GM19239 (cell line): ENCODE measurements around the gene IL1R1.

ENCODE experiments used
- DNase-seq: peaks from one replicate; pipeline ENCODE4 v3.0.0; 2011; ENCODE audit warnings: low spot score; ENCODE audit not compliant: insufficient read length
- FAIRE-seq: peaks from 2 replicates; lab custom pipeline; 2011; peaks lifted over from hg19 to GRCh38; lab: Jason Lieb, UNC

The IL1R1 gene

DNA sequence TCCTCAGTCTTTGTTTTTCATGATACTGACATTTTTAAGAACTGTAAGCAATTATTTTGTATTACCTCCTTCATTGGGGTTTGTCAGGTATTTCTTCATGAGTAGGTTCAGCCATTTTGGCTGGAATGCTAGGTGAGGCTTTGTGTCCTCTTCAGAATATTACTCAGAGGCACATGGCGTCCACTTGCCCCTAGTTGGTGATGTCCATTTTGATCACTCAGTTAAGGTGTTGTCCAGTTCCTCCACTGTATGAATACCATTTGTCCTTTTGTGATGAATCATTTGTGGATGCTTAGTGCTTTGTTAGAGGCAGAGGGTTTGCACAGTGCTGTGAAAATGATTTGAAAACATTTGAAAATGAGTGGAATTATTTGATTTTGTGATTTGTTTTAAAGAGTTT lies 49.0 kb downstream of the IL1R1 start:
- no peak for DNase-seq
- no peak for FAIRE-seq

DNA sequence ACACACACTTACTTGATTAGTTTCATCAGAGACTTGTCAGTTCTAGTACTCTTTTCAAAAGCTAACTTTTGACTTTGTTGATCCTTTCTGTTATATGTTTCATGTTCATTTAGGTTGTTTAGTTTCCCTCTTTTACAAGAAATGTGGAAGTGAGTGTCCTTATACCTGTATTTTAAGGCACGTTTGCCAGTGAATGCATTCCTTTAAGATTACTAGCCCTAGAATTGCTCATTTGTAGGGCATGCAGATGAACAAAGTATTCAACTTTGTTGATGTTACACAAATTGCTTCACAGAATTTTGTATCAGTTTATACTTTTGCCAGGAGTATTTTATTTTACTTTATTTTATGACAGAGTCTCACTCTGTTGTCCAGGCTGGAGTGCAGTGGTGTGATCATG lies 50.5 kb downstream of the IL1R1 start:
- DNase-seq (no peak), FAIRE-seq (no peak)

DNA sequence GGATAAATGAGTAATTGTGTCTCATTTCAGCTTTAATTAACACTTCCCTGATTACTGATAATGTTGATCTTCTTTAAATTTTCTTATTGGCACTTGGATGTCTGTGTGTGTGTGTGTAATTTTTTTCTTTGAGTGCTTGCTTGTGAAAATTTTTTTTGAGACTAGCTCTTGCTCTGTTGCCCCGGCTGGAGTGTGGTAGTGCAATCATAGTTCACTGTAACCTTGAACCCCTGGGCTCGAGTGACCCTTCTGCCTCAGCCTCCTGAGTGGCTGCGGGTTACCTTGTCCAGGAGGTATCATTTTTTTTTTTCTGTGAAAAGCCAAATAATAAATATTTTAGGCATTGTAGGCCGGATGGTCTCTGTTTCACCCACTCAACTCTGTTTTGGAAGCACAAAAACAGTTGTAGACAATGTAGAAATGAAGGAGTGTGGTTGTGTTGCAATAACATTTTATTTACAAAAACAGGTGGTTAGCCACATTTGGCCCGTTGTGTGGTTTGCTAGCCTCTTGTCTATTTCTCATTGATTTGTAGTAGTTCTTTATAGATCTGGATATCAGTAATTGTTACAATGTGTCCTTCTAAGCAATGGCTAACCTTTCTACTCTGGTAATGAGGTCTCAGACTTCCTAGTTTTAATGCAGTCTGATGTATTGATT lies 52.2 kb downstream of the IL1R1 start:
- FAIRE-seq (no peak), DNase-seq (no peak)

DNA sequence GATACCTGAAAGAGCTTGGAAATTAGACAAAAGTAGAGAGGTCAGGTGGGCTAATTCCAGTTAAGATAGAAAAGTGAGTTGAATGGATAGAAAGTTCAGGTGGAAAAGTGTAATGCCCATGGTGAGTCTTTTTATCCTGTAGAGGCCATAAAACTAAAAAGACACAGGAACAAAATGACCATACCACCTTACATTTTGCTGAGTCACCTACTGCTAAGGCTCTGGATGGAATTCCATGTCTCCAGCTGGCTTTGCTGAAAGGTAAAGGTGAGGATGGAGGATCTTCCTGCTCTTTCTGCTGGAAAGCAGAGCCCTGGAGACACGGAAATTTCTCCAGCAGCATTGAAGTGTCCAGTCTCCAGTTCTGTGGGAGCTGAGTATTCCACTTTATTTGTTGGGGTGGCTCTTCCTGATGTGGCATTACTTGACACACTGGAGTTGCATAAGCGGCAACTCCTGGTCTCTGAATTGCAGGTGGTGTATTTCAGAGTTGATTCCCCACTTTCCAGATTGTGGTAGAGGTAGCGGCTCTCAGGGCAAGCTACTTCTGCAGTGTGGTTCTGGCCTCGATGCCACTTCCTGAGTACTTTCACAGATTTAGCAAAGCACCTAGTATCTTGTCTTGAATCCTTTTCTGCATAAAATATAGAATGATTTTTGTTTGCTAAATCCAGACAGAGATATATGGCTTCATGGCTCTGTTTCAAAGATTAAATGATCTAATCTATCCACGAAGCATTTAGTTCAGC lies 55.0 kb downstream of the IL1R1 start:
- no peak for DNase-seq
- no peak for FAIRE-seq

DNA sequence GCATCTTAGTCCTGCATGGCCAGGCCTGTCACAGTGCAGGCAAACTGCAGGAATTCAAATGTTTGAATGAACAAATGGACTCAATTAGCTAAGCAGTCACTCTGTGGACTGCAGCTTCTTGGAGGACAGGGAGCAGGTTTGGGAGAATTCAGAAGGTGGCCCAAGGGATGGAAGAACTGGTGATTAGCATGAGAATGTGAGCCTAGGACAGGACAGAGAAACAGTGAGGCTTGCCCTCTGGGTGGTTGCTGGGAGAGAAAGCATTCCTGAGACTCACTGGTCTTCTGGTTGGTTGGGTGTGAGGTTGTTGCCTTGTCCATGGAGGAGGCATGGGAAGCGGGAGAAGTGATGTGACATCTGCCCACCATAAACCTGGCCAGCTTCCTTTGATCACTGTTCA lies 58.0 kb downstream of the IL1R1 start:
- FAIRE-seq (no peak), DNase-seq (no peak)

DNA sequence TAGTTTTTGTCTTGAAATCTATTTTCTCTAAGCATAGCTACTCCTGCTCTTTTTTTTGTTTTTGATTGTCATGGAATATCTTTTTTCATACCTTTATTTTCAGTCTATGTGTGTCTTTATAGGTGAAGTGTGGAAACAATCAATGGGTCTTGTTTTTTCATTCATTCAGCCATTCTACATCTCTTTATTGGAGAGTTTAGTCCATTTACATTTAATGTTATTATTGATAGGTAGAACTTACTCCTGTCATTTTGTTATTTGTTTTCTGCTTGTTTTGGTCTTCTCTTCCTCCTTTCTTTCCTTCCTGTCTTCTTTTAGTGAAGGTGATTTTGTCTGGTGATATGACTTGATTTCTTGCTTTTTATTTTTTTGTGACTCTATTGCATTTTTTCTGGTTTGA lies 62.1 kb downstream of the IL1R1 start:
- DNase-seq: no peak
- no peak for FAIRE-seq

DNA sequence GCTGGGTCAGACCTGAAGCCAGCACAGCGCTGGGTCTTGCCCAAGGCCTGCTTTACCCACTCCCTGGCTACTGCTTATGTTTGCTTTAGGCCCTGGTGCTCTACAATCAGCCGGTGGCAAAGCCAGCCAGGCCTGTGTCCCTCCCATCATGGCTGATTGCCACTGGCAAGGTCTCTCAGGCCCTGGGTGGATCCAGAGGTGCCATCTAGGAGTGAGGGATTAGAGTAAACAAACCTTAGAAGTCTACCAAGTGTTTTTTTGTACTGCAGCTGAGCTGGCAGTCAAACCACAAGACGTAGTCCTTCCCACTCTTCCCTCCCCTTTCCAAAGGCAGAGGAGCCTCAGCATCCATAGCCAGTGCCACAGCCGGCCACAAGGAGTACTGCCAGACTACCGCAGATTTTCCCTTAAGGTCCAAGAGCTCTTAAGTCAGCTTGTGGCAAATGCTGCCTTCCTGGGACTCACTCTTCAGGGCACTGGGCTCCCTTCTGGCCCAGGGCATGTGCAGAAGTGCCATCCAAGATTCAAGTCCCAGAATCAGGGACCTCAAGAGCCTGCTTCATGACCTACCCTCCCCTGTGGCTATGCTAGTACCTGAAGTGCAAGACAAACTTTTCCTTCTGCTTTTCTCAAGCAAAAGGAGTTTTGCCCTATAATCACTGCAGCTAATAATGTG lies 64.3 kb downstream of the IL1R1 start:
- DNase-seq (no peak), FAIRE-seq (no peak)

DNA sequence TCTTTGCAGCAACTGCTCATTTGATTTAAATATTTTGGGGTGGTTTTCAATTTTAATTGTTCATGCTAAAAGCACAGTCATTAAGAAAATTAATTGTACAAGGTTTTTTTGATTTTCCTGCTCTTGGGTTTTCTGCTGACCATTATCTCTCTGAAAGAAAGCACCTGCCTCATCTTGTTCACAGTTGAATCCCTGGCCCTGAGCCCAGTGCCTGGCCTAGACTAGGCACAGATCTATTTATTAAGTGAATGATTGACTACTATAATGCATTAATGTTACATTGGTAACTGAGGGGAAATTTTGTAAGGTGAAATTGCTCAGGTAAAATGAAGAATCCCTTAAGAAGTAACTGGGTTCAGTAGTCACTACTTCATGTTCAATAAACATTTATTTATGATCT lies 66.2 kb downstream of the IL1R1 start:
- DNase-seq (no peak), FAIRE-seq (no peak)

DNA sequence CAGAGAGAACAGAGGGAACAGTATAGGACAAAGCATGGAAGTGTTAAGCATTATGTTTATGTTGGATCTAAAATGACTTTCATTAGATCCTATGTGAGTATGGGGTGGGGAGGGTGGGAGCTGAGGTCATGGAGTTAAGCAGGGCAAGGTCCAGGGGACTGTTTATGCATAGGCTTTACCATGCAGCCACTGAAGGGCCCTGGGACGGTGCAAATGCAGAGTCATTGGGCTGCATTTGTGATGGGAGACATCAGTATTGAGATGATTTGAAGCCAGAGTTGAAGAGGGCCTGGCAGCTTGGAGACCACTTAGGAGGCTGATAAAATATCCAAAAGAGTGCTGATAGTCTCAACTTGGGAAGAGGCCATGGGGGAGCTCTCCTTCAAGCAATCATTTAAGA lies 66.9 kb downstream of the IL1R1 start:
- FAIRE-seq (no peak), DNase-seq (no peak)

DNA sequence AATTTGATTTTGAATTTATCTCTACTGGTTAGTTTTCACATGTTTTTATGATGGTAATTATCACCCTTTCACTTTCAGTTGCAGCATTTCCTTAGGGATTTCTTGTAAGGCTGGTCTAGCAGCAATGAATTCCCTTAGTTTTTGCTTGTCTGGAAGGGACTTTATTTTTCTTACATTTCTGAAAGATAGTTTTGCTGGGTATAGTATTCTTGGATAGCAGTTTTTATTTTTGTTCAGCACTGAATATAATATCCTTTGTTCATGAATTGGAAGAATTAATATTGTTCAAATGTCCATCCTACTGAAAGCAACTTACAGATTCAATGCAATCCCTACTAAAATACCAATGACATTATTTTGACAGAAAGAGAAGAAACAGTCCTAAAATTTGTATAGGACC lies 74.5 kb downstream of the IL1R1 start:
- FAIRE-seq (no peak), DNase-seq (no peak)

DNA sequence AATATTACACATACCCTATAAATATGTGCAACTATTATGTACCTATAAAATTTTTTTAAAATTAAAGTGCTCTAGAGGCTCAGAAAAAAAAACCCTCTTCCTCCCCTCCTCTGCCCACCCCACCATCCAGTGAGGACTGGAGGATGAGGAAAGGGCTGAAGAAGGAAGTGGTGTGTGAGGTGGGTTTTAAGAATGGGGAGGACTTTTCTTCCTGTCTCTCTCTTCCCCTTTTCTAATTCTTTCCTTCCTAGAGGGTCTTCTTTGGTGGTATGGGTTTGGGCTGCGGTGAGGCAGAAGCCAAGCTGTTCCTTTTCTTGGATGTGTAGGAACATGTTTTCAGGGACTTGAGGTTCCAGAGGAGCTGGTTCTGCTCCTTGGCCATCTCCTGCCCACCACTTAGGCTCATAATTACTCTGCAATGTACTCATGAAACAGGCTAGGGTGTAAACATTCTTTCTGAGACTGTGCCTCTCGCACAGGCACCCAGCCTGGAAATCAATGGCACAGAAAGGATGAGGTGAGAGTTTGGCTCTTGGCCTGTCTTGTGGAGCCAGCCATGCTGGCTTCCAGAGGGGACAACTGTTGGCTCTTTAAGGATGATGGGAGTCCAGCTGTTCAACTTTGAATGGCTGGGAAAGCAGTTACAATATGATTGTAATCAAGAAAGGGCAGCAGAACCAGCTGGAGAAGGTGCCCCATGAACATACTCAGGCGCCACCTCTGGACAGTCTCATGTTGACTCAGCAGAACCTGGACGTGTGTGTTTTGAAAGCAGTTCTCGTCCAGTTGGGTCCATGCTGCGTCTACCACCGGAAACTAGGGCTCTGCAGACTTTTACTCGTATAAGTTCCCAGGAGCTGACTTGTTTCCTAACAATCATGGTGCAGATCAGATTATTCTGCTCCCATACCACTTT lies 82.5 kb downstream of the IL1R1 start:
- DNase-seq (no peak), FAIRE-seq (no peak)

DNA sequence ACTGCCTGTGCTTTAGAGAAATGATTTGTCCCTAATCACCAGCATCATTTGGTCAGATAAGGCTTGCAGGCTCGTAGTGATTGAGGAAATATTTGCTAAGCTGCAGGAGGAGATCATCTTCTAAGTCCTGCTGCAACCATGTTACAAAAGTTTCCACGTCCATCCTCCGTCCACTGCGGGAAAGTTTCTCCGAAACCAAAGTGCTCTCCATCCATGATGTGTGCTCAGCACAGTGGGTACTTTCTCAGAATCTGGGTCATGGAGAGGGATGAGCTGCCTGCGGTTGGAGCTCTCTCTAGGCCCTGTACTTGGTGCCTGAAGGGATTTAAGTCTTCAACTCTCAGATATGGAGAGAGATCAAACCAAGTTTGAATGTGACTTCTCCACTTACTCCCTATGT lies 83.6 kb downstream of the IL1R1 start:
- FAIRE-seq: no peak
- no peak for DNase-seq

DNA sequence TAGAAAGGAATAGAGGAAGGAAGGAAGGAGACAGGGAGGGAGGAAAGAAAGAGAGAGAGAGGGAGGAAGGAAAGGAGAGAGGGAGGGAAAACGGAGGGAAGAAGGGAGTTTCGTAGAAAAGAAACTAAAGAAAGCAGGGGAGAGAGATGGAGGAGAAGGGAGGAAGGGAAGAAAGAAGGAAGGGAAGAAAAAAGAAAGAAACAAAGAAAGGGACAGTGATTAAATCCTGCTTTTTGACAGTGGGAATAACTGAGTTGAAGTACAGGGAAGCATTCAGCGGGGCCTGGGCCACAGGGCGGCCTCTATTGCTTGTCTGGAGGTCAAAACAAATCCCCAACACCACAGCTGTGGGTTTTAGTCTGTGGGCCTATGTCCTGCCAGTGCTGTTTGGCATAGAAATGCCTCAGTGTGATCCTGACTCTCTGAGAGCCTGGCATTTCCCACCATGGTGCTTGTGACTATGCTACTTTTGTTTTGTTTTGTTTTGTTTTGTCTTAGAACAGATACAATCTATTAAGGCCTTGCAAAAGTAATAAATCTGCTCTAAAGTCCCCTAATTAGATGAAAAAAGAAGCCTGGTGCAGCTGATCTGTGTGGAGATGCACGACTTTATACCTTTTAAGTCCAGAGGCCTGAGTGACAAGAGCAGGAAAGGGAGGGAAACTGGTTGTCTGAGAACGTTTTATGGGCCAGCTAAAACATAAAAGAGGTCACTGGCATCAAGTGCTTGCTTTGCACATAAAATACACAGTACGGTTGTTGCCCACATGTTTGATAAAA lies 84.3 kb downstream of the IL1R1 start:
- DNase-seq (no peak), FAIRE-seq (no peak)

DNA sequence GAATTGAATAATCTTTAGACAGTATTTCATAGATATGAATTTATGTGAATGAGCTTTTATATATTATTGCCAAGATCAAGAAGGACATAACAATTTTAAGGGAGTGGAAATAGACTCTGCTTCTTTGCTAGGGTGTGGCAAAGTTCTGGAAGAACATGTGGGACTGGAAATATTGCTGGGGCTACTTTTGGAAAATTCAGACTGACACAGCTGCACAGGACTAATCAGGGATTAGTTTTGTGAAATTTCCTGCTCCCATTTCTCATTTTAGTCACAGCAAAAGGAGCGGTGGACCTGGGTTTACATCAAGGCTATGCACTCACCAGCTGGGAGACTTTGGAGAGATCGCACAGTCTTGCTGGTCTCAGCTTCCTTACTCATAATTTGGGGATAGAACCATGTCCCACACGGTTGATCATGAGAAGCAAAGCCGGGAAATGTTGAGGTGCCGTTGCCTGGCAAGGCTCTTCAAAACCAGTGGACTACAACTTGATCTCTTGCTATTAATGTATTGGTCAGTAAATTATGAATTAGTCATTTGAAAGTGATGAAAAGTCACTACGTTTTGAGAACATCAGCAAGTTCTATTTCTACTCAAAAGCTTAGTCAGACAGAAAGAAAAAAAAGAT lies 86.7 kb downstream of the IL1R1 start:
- FAIRE-seq (no peak), DNase-seq (no peak)
